H1 (cell line): ENCODE measurements around the gene KLF5. TPM values are rescaled to one million over a fixed set of nuclear protein-coding genes. Genes with fewer than 3 reads are reported as not detected.

Experiments
- CTCF ChIA-PET: fragments of 300-600 bp; sonication (Branson Sonifier 250); formaldehyde crosslinking; loops from one replicate; lab custom pipeline; 2021; ENCODE audit not compliant: partially characterized antibody; lab: Charles Lee
- POLR2A ChIA-PET: fragments of 300-600 bp; sonication (Branson Sonifier 250); formaldehyde crosslinking; loops from one replicate; lab custom pipeline; 2021; ENCODE audit warnings: inconsistent platforms; ENCODE audit not compliant: partially characterized antibody; lab: Charles Lee
- DNase-seq, 2 experiments: peaks; one replicate each; pipeline versions ENCODE4 v3.0.0 to v3.0.0-alpha.2; 2010 to 2022; ENCODE audit warnings: low spot score in 2 of 2, low read depth in 1 of 2, mixed read lengths in 1 of 2
- FAIRE-seq: peaks from 2 replicates; lab custom pipeline; 2011; peaks lifted over from hg19 to GRCh38; lab: Jason Lieb, UNC
- H2AFZ ChIP-seq: 2 replicates; pipeline ENCODE4 v1.8.1; 2012; ENCODE audit warnings: low read length, inconsistent platforms
- H2AK5ac ChIP-seq: 2 replicates; pipeline ENCODE4 v1.6.1; 2013; ENCODE audit warnings: low read depth, low read length
- H2BK120ac ChIP-seq: replicated peaks from 2 replicates; pipeline ENCODE3; 2013; ENCODE audit warnings: low read depth, low read length, inconsistent platforms
- H2BK12ac ChIP-seq: 2 replicates; pipeline ENCODE4 v1.6.1; 2013; ENCODE audit warnings: low read depth, low read length
- H2BK15ac ChIP-seq: 2 replicates; pipeline ENCODE4 v1.6.1; 2013; ENCODE audit warnings: low read length
- H2BK20ac ChIP-seq: 2 replicates; pipeline ENCODE4 v1.6.1; 2013; ENCODE audit warnings: low read length
- H2BK5ac ChIP-seq: 2 replicates; pipeline ENCODE4 v1.6.1; 2013; ENCODE audit warnings: low read depth, low read length
- H3K14ac ChIP-seq: 2 replicates; pipeline ENCODE4 v1.6.1; 2013; ENCODE audit warnings: inconsistent platforms; ENCODE audit not compliant: insufficient read length
- H3K18ac ChIP-seq: 2 replicates; pipeline ENCODE4 v1.6.1; 2013; ENCODE audit warnings: low read length; ENCODE audit errors: extremely low read depth
- H3K23ac ChIP-seq: 2 replicates; pipeline ENCODE4 v1.6.1; 2013; ENCODE audit warnings: inconsistent platforms; ENCODE audit not compliant: insufficient read length
- H3K23me2 ChIP-seq: 2 replicates; pipeline ENCODE4 v1.6.1; 2013; ENCODE audit warnings: low read depth, low read length
- H3K27ac ChIP-seq: 2 replicates; pipeline ENCODE4 v1.6.1; 2011; ENCODE audit warnings: low read depth, low read length, inconsistent platforms
- H3K27me3 ChIP-seq, 4 experiments: replicated peaks in 1 of 4; 1 replicate in 1 of 4; 2 replicates in 3 of 4; pipeline versions ENCODE4 v1.6.1 to v1.8.1; 2011 to 2013; ENCODE audit warnings: low read length in 3 of 4, mild to moderate bottlenecking in 3 of 4, inconsistent platforms in 2 of 4, mixed read lengths in 2 of 4, moderate library complexity in 1 of 4; ENCODE audit not compliant: control insufficient read depth in 3 of 4, insufficient read depth in 3 of 4; ENCODE audit errors: extremely low read depth in 1 of 4
- H3K36me3 ChIP-seq, 4 experiments: 2 replicates each; pipeline versions ENCODE4 v1.6.1 to v1.8.1; 2011 to 2013; ENCODE audit warnings: mild to moderate bottlenecking in 4 of 4, low read length in 3 of 4, moderate library complexity in 2 of 4, control low read depth in 1 of 4, inconsistent platforms in 1 of 4; ENCODE audit not compliant: insufficient read depth in 4 of 4, control insufficient read depth in 2 of 4
- H3K4ac ChIP-seq: replicated peaks from 2 replicates; pipeline ENCODE3; 2013; ENCODE audit warnings: low read length, low read depth, mixed read lengths, inconsistent platforms; ENCODE audit not compliant: insufficient read length
- H3K4me1 ChIP-seq, 4 experiments: replicated peaks in 1 of 4; 1 replicate in 1 of 4; 2 replicates in 3 of 4; pipeline versions ENCODE4 v1.6.1 to v1.8.1; 2011 to 2013; ENCODE audit warnings: low read length in 3 of 4, inconsistent platforms in 2 of 4, mixed read lengths in 1 of 4; ENCODE audit not compliant: insufficient read depth in 4 of 4, control insufficient read depth in 3 of 4
- H3K4me2 ChIP-seq, 2 experiments: 2 replicates each; pipeline versions ENCODE4 v1.6.1 to v1.8.1; 2011 to 2013; ENCODE audit warnings: low read depth in 2 of 2, low read length in 2 of 2, control low read depth in 1 of 2, inconsistent platforms in 1 of 2, mild to moderate bottlenecking in 1 of 2; ENCODE audit not compliant: insufficient read depth in 1 of 2
- H3K4me3 ChIP-seq, 4 experiments: fragments of 200-600, 300-600 bp in 1 of 4; sonication (generic), shearing (Covaris generic), sonication (Bioruptor Twin) in 1 of 4; 2 replicates each; pipeline versions ENCODE4 v1.5.1 to v1.8.1; 2011 to 2016; ENCODE audit warnings: low read length in 4 of 4, low read depth in 3 of 4, control low read depth in 2 of 4, inconsistent platforms in 2 of 4, mild to moderate bottlenecking in 2 of 4, mixed read lengths in 1 of 4, moderate library complexity in 1 of 4; ENCODE audit not compliant: insufficient read depth in 2 of 4; ENCODE audit errors: extremely low read depth in 1 of 4
- H3K56ac ChIP-seq: replicated peaks from 2 replicates; pipeline ENCODE3; 2013; ENCODE audit warnings: low read depth, mild to moderate bottlenecking, mixed read lengths, low read length, inconsistent platforms; ENCODE audit not compliant: insufficient read length
- H3K79me1 ChIP-seq: 2 replicates; pipeline ENCODE4 v1.6.1; 2013; ENCODE audit warnings: low read depth, low read length, control low read depth
- H3K79me2 ChIP-seq, 2 experiments: 2 replicates each; pipeline versions ENCODE4 v1.6.1 to v1.8.1; 2012 to 2013; ENCODE audit warnings: low read length in 2 of 2, mild to moderate bottlenecking in 2 of 2, inconsistent platforms in 1 of 2; ENCODE audit not compliant: insufficient read depth in 2 of 2, control insufficient read depth in 1 of 2
- H3K9ac ChIP-seq, 4 experiments: replicated peaks in 1 of 4; 1 replicate in 1 of 4; 2 replicates in 3 of 4; pipeline versions ENCODE4 v1.6.1 to v1.8.1; 2011 to 2013; ENCODE audit warnings: low read depth in 3 of 4, low read length in 3 of 4, control low read depth in 2 of 4, mild to moderate bottlenecking in 2 of 4, moderate library complexity in 2 of 4, inconsistent platforms in 1 of 4; ENCODE audit errors: extremely low read depth in 1 of 4
- H3K9me3 ChIP-seq, 2 experiments: 2 replicates each; pipeline versions ENCODE4 v1.6.1 to v1.8.1; 2012 to 2013; ENCODE audit warnings: mild to moderate bottlenecking in 2 of 2, moderate library complexity in 2 of 2, control low read depth in 1 of 2, inconsistent platforms in 1 of 2, low read depth in 1 of 2, low read length in 1 of 2, mixed read lengths in 1 of 2; ENCODE audit not compliant: insufficient read depth in 2 of 2
- H4K20me1 ChIP-seq, 2 experiments: replicated peaks in 1 of 2; 2 replicates each; pipeline versions ENCODE3 to v1.8.1; 2011 to 2013; ENCODE audit warnings: inconsistent platforms in 2 of 2, low read length in 2 of 2, mild to moderate bottlenecking in 1 of 2; ENCODE audit not compliant: insufficient read depth in 2 of 2, control insufficient read depth in 1 of 2
- H4K5ac ChIP-seq: 2 replicates; pipeline ENCODE4 v1.6.1; 2013; ENCODE audit warnings: low read length, low read depth, mixed read lengths, inconsistent platforms; ENCODE audit not compliant: insufficient read length
- H4K8ac ChIP-seq: 2 replicates; pipeline ENCODE4 v1.8.0; 2013; ENCODE audit warnings: mild to moderate bottlenecking, moderate library complexity, low read length, inconsistent platforms; ENCODE audit not compliant: insufficient read depth; ENCODE audit errors: extremely low read depth
- H4K91ac ChIP-seq: replicated peaks from 2 replicates; pipeline ENCODE3; 2013; ENCODE audit warnings: low read length, mixed read lengths, inconsistent platforms; ENCODE audit not compliant: insufficient read length
- CTBP2 ChIP-seq: IDR thresholded peaks from 2 replicates; pipeline ENCODE4 v1.7.0; 2011; ENCODE audit warnings: borderline replicate concordance, mild to moderate bottlenecking, moderate library complexity, mixed read lengths, low read length; ENCODE audit not compliant: insufficient read depth, insufficient read length
- MAX ChIP-seq: IDR thresholded peaks from 2 replicates; pipeline ENCODE4 v1.6.1; 2012; ENCODE audit warnings: inconsistent platforms
- WGBS, 2 experiments: shearing (Covaris generic) in 1 of 2; methylation state at CpG; one replicate each; pipeline versions ENCODE4 v1.1.6 to v1.1.7; 2013 to 2015; ENCODE audit warnings: low lambda C conversion rate in 2 of 2, mixed read lengths in 2 of 2, inconsistent platforms in 1 of 2, low coverage in 1 of 2, missing lambda C conversion rate in 1 of 2; ENCODE audit not compliant: insufficient replicate concordance in 2 of 2, insufficient coverage in 1 of 2, insufficient read length in 1 of 2; ENCODE audit errors: extremely low coverage in 1 of 2, missing lambda C conversion rate in 1 of 2; 5-methylcytosine and 5-hydroxymethylcytosine counted together
- polyA plus RNA-seq, 7 experiments: library from polyadenylated mRNA; depleted of rRNA in 3 of 7; stranded (reverse) in 5 of 7; unstranded in 2 of 7; fragments of >200 nt in 5 of 7; fragments of 200-250 nt in 2 of 7; gene quantifications; 1 replicate in 5 of 7; 2 replicates in 1 of 7; 4 replicates in 1 of 7; pipeline versions ENCODE4 v1.2.1 to v1.2.3, GENCODE V29; 2011 to 2013; ENCODE audit warnings: missing spikeins in 2 of 7, mixed read lengths in 2 of 7
- total RNA-seq: library from RNA; stranded (reverse); fragmentation: NEBNext Ultra II Directional; extraction: Animal tissue kit (Norgen Biotek cat#: 25700); gene quantifications from 2 replicates; pipeline ENCODE4 v1.2.1, GENCODE V29; 2021

Gene KLF5
- total and polyA plus RNA-seq, 2 of the 8 experiments (the other 6 are each of a cell fraction or from before 2014, with no cell fraction given), result 1.2 to 2.3 TPM

- Histone ChIP-seq H2AK5ac (no peak overlapping the region), H3K23ac (no peak overlapping the region), H3K4me1 (peaks cover 0 to 2% (median 1%) of the 10 kb centered on the region in 4 experiments; a peak in 2 of 7 replicates), H4K20me1 (no peaks in the 10 kb centered on the region), H4K5ac (no peak overlapping the region), H3K79me1 (no peaks in the 10 kb centered on the region), H3K79me2 (no peaks in the 10 kb centered on the region), H3K36me3 (no peaks in the 10 kb centered on the region), H2BK120ac (no peak overlapping the region), H3K4ac (no peak overlapping the region), H3K9ac (no peak overlapping the region), H3K18ac (no peak overlapping the region), H3K27me3 (peaks cover 1 to 17% (median 10%) of the 10 kb centered on the region in 4 experiments), H3K4me2 (no peak overlapping the region), H3K23me2 (peaks cover under 1% of the 10 kb centered on the region; the same call in 1 of the 2 replicates), H4K8ac (no peak overlapping the region), H2BK5ac (no peak overlapping the region), H3K27ac (no peak overlapping the region), H3K4me3 (no peak overlapping the region), H2BK12ac (no peak overlapping the region), H2BK20ac (no peak overlapping the region), H3K14ac (no peak overlapping the region), H3K9me3 (no peaks in the 10 kb centered on the region), H2BK15ac (no peak overlapping the region), H4K91ac (no peak overlapping the region), H3K56ac (no peak overlapping the region), H2AFZ (no peak overlapping the region)
- DNase-seq, result no peak
- POLR2A ChIA-PET, result no interaction called here
- 59% methylated on average over 5 of the region's 5 CpGs; no CpG with 5 or more reads in 1 of the 2 experiments for WGBS, 2 experiments
- TF ChIP-seq CTBP2 (no peak), MAX (no peak)
- CTCF ChIA-PET, result interaction anchor here (1.1 to 1.5 kb wide), 4 partner anchors 51 to 103 kb away, joined by 3 to 4 read pairs (median 3); no protein-coding TSS in a partner anchor
- FAIRE-seq, result no peak
Measured at GRCh38 chr13:73054712-73055111, 4.1 kb upstream of the KLF5 start.
